Natural killer cell (primary cell): ENCODE results near the gene CAMKK2. TPM values are rescaled to one million over a fixed set of nuclear protein-coding genes. Genes with fewer than 3 reads are reported as not detected.

ENCODE experiments used
- ATAC-seq, 3 donors: fragments of 150-1000 bp in 2 of 3; fragments of 200-7000 bp in 1 of 3; cut with Tn5 transposase; 1 replicate in 1 of 3; 2 replicates in 2 of 3; pipeline ENCODE4 v1.10.0; 2021; ENCODE audit warnings: mild to moderate bottlenecking in 2 of 3, moderate library complexity in 2 of 3
- DNase-seq, 2 donors: peaks; one replicate each; pipeline versions ENCODE4 v3.0.0 to v3.0.0-alpha.2; 2013 to 2021; ENCODE audit warnings: mixed read lengths in 1 of 2
- H3K27ac ChIP-seq: one replicate; pipeline ENCODE4 v1.5.1; 2013; ENCODE audit warnings: mild to moderate bottlenecking, low read length
- H3K27me3 ChIP-seq: one replicate; pipeline ENCODE4 v1.6.1; 2013; ENCODE audit warnings: low read length; ENCODE audit not compliant: control insufficient read depth, insufficient read depth
- H3K36me3 ChIP-seq: one replicate; pipeline ENCODE4 v1.6.1; 2013; ENCODE audit warnings: low read length; ENCODE audit not compliant: control insufficient read depth, insufficient read depth
- H3K4me1 ChIP-seq: one replicate; pipeline ENCODE4 v1.6.1; 2013; ENCODE audit warnings: low read length; ENCODE audit not compliant: control insufficient read depth, insufficient read depth
- H3K4me3 ChIP-seq: one replicate; pipeline ENCODE4 v1.5.1; 2013; ENCODE audit warnings: low read length
- H3K9me3 ChIP-seq: one replicate; pipeline ENCODE4 v1.6.1; 2013; ENCODE audit warnings: low read length; ENCODE audit not compliant: control insufficient read depth, insufficient read depth
- H3K27ac Mint-ChIP-seq, 2 donors: one replicate each; pipeline ENCODE4 v1.8.0; 2022; ENCODE audit warnings: mild to moderate bottlenecking in 2 of 2, mixed read lengths in 2 of 2, moderate library complexity in 1 of 2
- H3K27me3 Mint-ChIP-seq, 2 donors: one replicate each; pipeline ENCODE4 v1.8.0; 2022; ENCODE audit warnings: low read depth in 2 of 2, mixed read lengths in 2 of 2
- H3K36me3 Mint-ChIP-seq: one replicate; pipeline ENCODE4 v1.8.0; 2022; ENCODE audit warnings: mixed read lengths
- H3K4me1 Mint-ChIP-seq, 2 donors: one replicate each; pipeline ENCODE4 v1.8.0; 2022; ENCODE audit warnings: mixed read lengths in 2 of 2
- H3K4me3 Mint-ChIP-seq: one replicate; pipeline ENCODE4 v1.8.0; 2022; ENCODE audit warnings: mild to moderate bottlenecking, moderate library complexity, mixed read lengths
- H3K9me3 Mint-ChIP-seq, 2 donors: one replicate each; pipeline ENCODE4 v1.8.0; 2022; ENCODE audit warnings: mixed read lengths in 2 of 2
- WGBS: methylation state at CpG from one replicate; pipeline ENCODE4 v1.1.7; 2013; ENCODE audit warnings: missing lambda C conversion rate; ENCODE audit not compliant: insufficient coverage; 5-methylcytosine and 5-hydroxymethylcytosine counted together
- intact Hi-C: fragments of 100-400 bp; cut with micrococcal nuclease; formaldehyde crosslinking; loops from one replicate; pipeline ENCODE4 v1.14.2; 2022
- total RNA-seq, 4 donors: library from RNA; stranded (reverse); fragments of 120-200 nt in 1 of 4; gene quantifications; one replicate each; pipeline versions ENCODE4 v1.2.3 to v1.2.4, GENCODE V29; 2013 to 2022
- TF ChIP-seq, protein P1 (sequence below): fragments of 200-600 bp; IDR thresholded peaks from one replicate; pipeline ENCODE4 v1.8.0; 2022; ENCODE audit warnings: antibody characterized with exemption

Gene CAMKK2
- total RNA-seq, 3 donors from 2014 or later (not counting 1 experiment from before 2014, with no cell fraction given) = 19.6 to 27.4 (median 20.9) TPM

DNA sequence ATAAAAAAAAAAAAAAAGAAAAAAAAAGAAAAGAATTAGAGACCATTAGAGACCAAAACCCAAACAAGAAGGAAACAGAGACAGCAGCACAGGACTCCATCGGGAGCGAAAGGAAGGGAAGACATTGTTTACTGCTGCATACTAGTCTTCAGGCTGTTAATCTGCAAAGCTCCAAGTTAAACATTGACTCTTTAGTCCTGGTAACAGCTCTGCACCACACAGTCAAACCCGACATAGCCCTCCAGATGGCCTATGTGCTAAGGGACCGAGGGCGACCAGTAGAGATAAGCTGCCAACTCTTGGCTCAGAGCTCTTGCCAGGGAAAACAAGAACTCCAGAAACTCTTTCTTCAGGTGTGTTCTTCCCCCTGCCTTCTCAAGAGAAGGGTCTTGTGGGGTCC lies 78.7 kb downstream of the CAMKK2 start:
- Mint-ChIP-seq H3K27me3 (no peaks in the 10 kb centered on the region), H3K36me3 (no peaks in the 10 kb centered on the region), H3K4me1 (peaks cover 13% of the 10 kb centered on the region in 2 donors), H3K9me3 (no peaks in the 10 kb centered on the region), H3K4me3 (no peak overlapping the region), H3K27ac (no peak overlapping the region)
- Histone ChIP-seq H3K4me3 (no peak overlapping the region), H3K36me3 (peaks cover 7% of the 10 kb centered on the region), H3K9me3 (no peaks in the 10 kb centered on the region), H3K4me1 (peaks cover 11% of the 10 kb centered on the region), H3K27me3 (no peaks in the 10 kb centered on the region), H3K27ac (no peak overlapping the region)
- intact Hi-C loops = no loop called here
- no peak for DNase-seq
- TF ChIP-seq, protein P1, sequence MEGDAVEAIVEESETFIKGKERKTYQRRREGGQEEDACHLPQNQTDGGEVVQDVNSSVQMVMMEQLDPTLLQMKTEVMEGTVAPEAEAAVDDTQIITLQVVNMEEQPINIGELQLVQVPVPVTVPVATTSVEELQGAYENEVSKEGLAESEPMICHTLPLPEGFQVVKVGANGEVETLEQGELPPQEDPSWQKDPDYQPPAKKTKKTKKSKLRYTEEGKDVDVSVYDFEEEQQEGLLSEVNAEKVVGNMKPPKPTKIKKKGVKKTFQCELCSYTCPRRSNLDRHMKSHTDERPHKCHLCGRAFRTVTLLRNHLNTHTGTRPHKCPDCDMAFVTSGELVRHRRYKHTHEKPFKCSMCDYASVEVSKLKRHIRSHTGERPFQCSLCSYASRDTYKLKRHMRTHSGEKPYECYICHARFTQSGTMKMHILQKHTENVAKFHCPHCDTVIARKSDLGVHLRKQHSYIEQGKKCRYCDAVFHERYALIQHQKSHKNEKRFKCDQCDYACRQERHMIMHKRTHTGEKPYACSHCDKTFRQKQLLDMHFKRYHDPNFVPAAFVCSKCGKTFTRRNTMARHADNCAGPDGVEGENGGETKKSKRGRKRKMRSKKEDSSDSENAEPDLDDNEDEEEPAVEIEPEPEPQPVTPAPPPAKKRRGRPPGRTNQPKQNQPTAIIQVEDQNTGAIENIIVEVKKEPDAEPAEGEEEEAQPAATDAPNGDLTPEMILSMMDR = no peak
- 99% methylated on average over 5 of the region's 5 CpGs for WGBS
- ATAC-seq = no peak

DNA sequence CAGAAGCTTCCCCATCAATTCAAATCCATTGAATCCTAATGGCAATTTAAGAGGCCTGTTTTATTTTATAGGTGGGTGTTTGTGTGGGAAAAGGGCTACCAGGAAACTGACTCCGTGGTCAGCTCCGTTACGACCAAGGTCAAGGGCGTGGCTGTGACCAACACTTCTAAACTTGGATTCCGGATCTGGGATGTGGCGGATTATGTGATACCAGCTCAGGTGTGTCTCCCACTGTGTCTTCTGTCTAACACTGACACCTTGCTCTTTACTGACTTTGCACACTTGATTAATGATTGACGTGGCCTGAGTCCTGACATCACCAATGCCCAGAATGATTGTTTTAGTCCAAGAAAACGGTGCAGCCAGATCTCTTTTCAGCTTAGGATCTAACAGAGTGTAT lies 79.4 kb downstream of the CAMKK2 start:
- Histone ChIP-seq H3K27me3 (no peaks in the 10 kb centered on the region), H3K27ac (no peak overlapping the region), H3K9me3 (no peaks in the 10 kb centered on the region), H3K4me3 (no peak overlapping the region), H3K4me1 (peaks cover 7% of the 10 kb centered on the region), H3K36me3 (peaks cover 8% of the 10 kb centered on the region)
- Mint-ChIP-seq H3K4me3 (no peak overlapping the region), H3K9me3 (no peaks in the 10 kb centered on the region), H3K4me1 (peaks cover 10 to 11% of the 10 kb centered on the region in 2 donors), H3K27me3 (no peaks in the 10 kb centered on the region), H3K27ac (no peak overlapping the region), H3K36me3 (no peaks in the 10 kb centered on the region)
- ATAC-seq (no peak), DNase-seq (no peak)
- 90% methylated on average over 8 of the region's 8 CpGs for WGBS
- intact Hi-C loops = no loop called here
- TF ChIP-seq, protein P1 = no peak

DNA sequence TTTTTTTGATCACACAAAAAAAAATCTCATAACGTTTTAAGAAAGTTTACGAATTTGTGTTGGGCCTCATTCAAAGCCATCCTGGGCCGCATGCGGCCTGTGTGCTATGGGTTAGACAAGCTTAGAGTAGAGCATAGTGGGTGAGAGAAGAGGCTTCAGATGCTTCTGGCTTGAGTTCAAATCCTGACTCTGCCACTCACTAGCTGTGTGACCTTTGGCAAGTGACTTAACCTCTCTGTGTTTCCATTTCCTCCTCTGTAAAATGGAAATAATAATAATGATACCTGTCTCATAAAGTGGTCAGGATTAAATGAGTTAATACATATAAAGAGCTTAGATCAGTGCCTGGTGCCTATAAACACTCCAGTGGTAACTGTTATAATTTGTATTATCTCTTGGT lies 80.4 kb downstream of the CAMKK2 start:
- no peak overlapping the region for H3K27ac Mint-ChIP-seq
- ATAC-seq (no peak), DNase-seq (no peak)
- WGBS = 100% methylated on average over 4 of the region's 4 CpGs
- H3K4me1 Mint-ChIP-seq = peaks cover 9 to 13% of the 10 kb centered on the region in 2 donors
- H3K36me3 Mint-ChIP-seq = no peaks in the 10 kb centered on the region
- no peaks in the 10 kb centered on the region for H3K9me3 Mint-ChIP-seq
- no peak overlapping the region for H3K4me3 Mint-ChIP-seq
- H3K27ac ChIP-seq = no peak overlapping the region
- peaks cover 9% of the 10 kb centered on the region for H3K36me3 ChIP-seq
- peaks cover 12% of the 10 kb centered on the region for H3K4me1 ChIP-seq
- no peaks in the 10 kb centered on the region for H3K27me3 Mint-ChIP-seq
- no peaks in the 10 kb centered on the region for H3K27me3 ChIP-seq
- no peaks in the 10 kb centered on the region for H3K9me3 ChIP-seq
- intact Hi-C loops = no loop called here
- H3K4me3 ChIP-seq = no peak overlapping the region
- TF ChIP-seq, protein P1 = no peak
